Measurements from ENCODE around the gene AK5. TPM values are rescaled to one million over a fixed set of nuclear protein-coding genes. Genes with fewer than 3 reads are reported as not detected.
"Not testable (repeated sequence)": the region's sequence is repeated elsewhere in the genome, so short reads cannot be mapped to it uniquely, and the experiment has no call there.

AK5 gene
- total and polyA plus RNA-seq, 4 donors, result 0.71 to 8.9 (median 2.1) TPM; not detected in 1

DNA sequence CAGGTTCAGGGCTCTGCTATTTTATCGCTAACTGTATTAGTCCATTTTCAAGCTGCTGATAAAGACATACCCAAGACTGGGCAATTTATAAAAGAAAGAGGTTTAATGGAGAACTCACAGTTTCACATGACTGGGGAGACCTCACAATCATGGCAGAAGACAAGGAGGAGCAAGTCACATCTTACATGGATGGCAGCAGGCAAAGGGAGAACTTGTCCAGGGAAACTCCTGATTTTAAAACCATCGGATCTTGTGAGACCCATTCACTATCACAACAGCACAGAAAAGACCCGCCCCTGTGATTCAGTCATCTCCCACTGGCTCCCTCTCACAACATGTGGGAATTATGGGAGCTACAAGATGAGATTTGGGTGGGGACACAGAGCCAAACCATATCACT is 136.2 kb downstream of the AK5 start:
- intact Hi-C loops (cut with DNase I); H3K9me3 ChIP-seq (ENCODE audit: control insufficient read depth, low read length); DNase-seq; H3K27me3 ChIP-seq (ENCODE audit: control insufficient read depth in 1 of 2, insufficient read depth in 2 of 2, low read length in 1 of 2); H3K4me3 ChIP-seq (ENCODE audit: low read length in 2 of 2); H3K36me3 ChIP-seq (ENCODE audit: control insufficient read depth in 1 of 2, insufficient read depth in 2 of 2, low read length in 1 of 2); H3K27ac ChIP-seq (ENCODE audit: low read depth in 1 of 2, low read length in 2 of 2); ATAC-seq (ENCODE audit: low FRiP score); H3K4me1 ChIP-seq (ENCODE audit: control insufficient read depth in 1 of 2, insufficient read depth in 2 of 2, low read length in 2 of 2): not testable (repeated sequence)
- 93 to 97% methylated on average over 3 of the region's 3 CpGs for WGBS, 2 donors

DNA sequence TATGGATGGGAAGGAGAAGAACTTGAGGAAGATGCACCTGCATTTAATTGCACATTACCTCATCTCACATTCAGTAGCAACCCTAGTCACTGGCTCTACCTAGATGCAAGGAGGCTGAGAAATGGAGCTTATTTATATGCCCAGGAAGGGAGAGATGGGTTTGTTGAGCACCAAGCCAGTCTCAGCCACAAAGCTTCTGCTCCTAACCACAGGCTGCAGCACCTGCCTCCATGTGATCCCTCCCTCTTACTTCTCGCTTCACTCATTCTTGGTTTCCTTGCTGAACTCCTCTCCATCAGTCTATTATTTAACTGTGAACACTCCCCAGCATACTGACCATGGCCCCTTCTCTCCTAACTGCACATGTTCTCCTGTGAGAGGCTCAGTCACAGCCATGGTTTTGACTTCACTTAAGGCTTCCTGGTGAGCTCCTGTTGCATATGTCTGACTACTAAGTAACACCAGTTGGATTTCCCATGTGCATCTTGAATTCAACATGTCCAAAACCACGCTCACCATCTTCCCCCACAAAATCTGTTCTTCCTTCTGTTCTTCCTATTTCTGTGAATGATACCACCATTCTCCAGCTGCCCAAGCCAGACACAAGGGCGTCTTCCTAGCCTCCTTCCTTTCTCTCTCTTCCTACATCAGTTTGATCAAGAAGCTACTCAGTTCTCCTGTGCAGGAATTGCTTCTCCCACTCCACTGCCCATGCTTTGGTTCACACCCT is 139.8 kb downstream of the AK5 start:
- DNase-seq (no peak), ATAC-seq (ENCODE audit: low FRiP score) (no peak)
- Histone ChIP-seq H3K27ac (ENCODE audit: low read depth in 1 of 2, low read length in 2 of 2) (no peak overlapping the region), H3K4me1 (ENCODE audit: control insufficient read depth in 1 of 2, insufficient read depth in 2 of 2, low read length in 2 of 2) (peaks cover 4% of the 10 kb centered on the region in 2 donors), H3K9me3 (ENCODE audit: control insufficient read depth, low read length) (no peaks in the 10 kb centered on the region), H3K4me3 (ENCODE audit: low read length in 2 of 2) (no peak overlapping the region), H3K27me3 (ENCODE audit: control insufficient read depth in 1 of 2, insufficient read depth in 2 of 2, low read length in 1 of 2) (no peaks in the 10 kb centered on the region), H3K36me3 (ENCODE audit: control insufficient read depth in 1 of 2, insufficient read depth in 2 of 2, low read length in 1 of 2) (no peaks in the 10 kb centered on the region)
- WGBS, 2 donors, result 94 to 95% methylated on average over 3 of the region's 3 CpGs
- intact Hi-C loops (cut with DNase I), result no loop called here

DNA sequence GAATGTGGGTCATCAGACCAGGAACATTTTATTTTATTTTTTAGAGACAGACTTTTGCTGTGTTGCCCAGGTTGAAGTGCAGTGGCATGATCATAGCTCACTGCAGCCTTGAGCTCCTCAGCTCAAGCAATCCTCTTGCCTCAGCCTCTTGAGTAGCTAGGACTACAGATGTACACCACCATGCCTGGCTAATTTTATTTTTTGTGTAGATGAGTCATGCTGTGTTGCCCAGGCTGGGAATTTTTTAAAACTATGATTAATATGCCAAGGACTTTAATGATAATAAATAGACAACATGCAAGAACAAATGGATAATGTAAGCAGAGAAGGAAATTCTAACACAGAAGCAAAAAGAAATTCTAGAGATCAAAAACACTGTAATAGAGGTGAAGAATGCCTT is 142.4 kb downstream of the AK5 start:
- Histone ChIP-seq H3K4me1 (ENCODE audit: control insufficient read depth in 1 of 2, insufficient read depth in 2 of 2, low read length in 2 of 2) (peaks cover 4% of the 10 kb centered on the region in 2 donors), H3K36me3 (ENCODE audit: control insufficient read depth in 1 of 2, insufficient read depth in 2 of 2, low read length in 1 of 2) (no peaks in the 10 kb centered on the region)
- no peak for ATAC-seq (ENCODE audit: low FRiP score)

DNA sequence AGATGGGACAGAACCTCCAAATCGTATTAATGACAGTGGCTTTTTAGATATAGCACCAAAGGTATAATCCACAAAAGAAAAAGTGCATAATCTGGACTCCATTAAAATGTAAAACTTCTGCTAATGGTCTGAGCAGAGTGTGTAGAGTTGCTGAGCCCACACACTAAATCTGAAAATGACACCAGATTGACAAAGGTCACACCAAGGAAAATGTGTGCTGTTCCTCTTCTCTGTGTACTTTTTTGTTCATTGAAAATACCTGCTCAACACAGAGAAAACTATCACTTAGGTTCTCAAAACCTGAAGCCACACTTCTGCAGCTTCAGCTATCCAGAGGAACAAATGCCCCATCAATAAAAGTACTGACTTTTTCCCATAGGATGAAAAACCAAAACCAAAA is 146.2 kb downstream of the AK5 start:
- WGBS, 2 donors, result 94 to 98% methylated on average over 1 of the region's 1 CpG
- no peak overlapping the region for H3K4me3 ChIP-seq (ENCODE audit: low read length in 2 of 2)
- H3K27me3 ChIP-seq (ENCODE audit: control insufficient read depth in 1 of 2, insufficient read depth in 2 of 2, low read length in 1 of 2), result no peaks in the 10 kb centered on the region
- H3K27ac ChIP-seq (ENCODE audit: low read depth in 1 of 2, low read length in 2 of 2), result no peak overlapping the region
- peaks cover 0 to 3% of the 10 kb centered on the region in 2 donors for H3K4me1 ChIP-seq (ENCODE audit: control insufficient read depth in 1 of 2, insufficient read depth in 2 of 2, low read length in 2 of 2)
- DNase-seq (no peak), ATAC-seq (ENCODE audit: low FRiP score) (no peak)
- intact Hi-C loops (cut with DNase I), result no loop called here
- H3K9me3 ChIP-seq (ENCODE audit: control insufficient read depth, low read length), result no peaks in the 10 kb centered on the region
- no peaks in the 10 kb centered on the region for H3K36me3 ChIP-seq (ENCODE audit: control insufficient read depth in 1 of 2, insufficient read depth in 2 of 2, low read length in 1 of 2)

More for the DNA sequence above, 142.4 kb downstream of the AK5 start:
- H3K27ac ChIP-seq (ENCODE audit: low read depth in 1 of 2, low read length in 2 of 2), result no peak overlapping the region
- no peaks in the 10 kb centered on the region for H3K9me3 ChIP-seq (ENCODE audit: control insufficient read depth, low read length)
- DNase-seq, result no peak
- no peaks in the 10 kb centered on the region for H3K27me3 ChIP-seq (ENCODE audit: control insufficient read depth in 1 of 2, insufficient read depth in 2 of 2, low read length in 1 of 2)
- intact Hi-C loops (cut with DNase I), result no loop called here
- H3K4me3 ChIP-seq (ENCODE audit: low read length in 2 of 2), result no peak overlapping the region

DNA sequence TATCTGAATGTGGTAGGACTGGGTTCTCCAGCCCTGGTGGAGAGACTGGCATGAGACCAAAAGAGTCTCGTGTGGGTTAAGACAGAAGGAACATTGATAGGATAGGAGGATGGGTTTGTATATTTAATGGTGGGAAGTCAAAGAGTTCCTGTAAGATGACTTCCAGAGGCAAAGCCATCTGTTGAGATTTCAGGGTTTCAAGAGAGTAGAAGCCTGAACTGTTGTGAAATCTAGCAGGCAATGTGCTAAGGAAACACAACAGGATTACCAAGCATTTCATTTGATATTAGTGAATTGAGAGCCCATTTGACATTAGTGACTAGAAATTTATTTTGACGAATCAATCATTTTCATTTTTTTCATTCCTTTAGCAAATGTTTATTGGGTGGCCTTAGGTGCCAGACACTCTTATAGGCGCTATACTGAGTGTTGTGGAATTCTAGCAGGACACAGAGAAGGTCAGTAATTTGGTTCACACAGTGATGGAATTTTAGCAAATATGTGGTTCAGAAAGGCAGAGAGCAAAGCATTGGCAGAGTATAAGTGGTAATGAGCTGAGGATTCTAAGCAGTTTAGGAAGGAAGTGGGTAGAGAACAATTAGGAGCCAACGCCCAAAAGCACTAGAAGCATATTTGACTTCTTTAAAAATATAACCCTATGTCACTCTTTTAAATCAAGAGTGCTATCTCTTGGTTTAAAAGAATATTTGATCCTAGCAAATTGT is 149.3 kb downstream of the AK5 start:
- Histone ChIP-seq H3K27ac (ENCODE audit: low read depth in 1 of 2, low read length in 2 of 2) (no peak overlapping the region), H3K27me3 (ENCODE audit: control insufficient read depth in 1 of 2, insufficient read depth in 2 of 2, low read length in 1 of 2) (no peaks in the 10 kb centered on the region), H3K4me3 (ENCODE audit: low read length in 2 of 2) (no peak overlapping the region), H3K9me3 (ENCODE audit: control insufficient read depth, low read length) (no peaks in the 10 kb centered on the region), H3K36me3 (ENCODE audit: control insufficient read depth in 1 of 2, insufficient read depth in 2 of 2, low read length in 1 of 2) (no peaks in the 10 kb centered on the region), H3K4me1 (ENCODE audit: control insufficient read depth in 1 of 2, insufficient read depth in 2 of 2, low read length in 2 of 2) (peaks cover 0 to 3% of the 10 kb centered on the region in 2 donors)
- ATAC-seq (ENCODE audit: low FRiP score) (no peak), DNase-seq (no peak)
- WGBS, 2 donors, result 65 to 71% methylated on average over 4 of the region's 4 CpGs
- intact Hi-C loops (cut with DNase I), result no loop called here

DNA sequence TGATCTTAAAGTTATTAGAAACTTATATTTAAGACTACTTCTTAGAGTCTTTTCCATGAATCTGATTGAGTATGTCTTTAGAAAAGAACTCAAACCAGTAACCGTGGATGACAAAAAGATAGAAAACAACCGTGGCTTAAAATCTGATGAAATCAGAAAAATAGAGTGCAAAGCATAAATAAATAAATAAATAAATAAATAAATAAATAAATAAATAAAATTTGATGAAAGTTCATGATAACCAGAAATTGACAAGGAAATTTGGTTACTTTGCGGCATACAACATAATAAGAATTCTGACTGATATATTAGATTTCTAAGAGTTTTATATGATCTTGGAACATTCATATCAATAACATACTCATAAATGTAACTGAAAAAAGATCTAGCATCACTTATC is 152.1 kb downstream of the AK5 start:
- H3K36me3 ChIP-seq (ENCODE audit: control insufficient read depth in 1 of 2, insufficient read depth in 2 of 2, low read length in 1 of 2), result no peaks in the 10 kb centered on the region
- H3K4me3 ChIP-seq (ENCODE audit: low read length in 2 of 2), result no peak overlapping the region
- no peaks in the 10 kb centered on the region for H3K9me3 ChIP-seq (ENCODE audit: control insufficient read depth, low read length)
- H3K4me1 ChIP-seq (ENCODE audit: control insufficient read depth in 1 of 2, insufficient read depth in 2 of 2, low read length in 2 of 2), result peaks cover 0 to 3% of the 10 kb centered on the region in 2 donors
- 97 to 99% methylated on average over 3 of the region's 3 CpGs for WGBS, 2 donors
- no peak overlapping the region for H3K27ac ChIP-seq (ENCODE audit: low read depth in 1 of 2, low read length in 2 of 2)
- intact Hi-C loops (cut with DNase I), result no loop called here
- H3K27me3 ChIP-seq (ENCODE audit: control insufficient read depth in 1 of 2, insufficient read depth in 2 of 2, low read length in 1 of 2), result no peaks in the 10 kb centered on the region
- no peak for ATAC-seq (ENCODE audit: low FRiP score)
- DNase-seq, result no peak

DNA sequence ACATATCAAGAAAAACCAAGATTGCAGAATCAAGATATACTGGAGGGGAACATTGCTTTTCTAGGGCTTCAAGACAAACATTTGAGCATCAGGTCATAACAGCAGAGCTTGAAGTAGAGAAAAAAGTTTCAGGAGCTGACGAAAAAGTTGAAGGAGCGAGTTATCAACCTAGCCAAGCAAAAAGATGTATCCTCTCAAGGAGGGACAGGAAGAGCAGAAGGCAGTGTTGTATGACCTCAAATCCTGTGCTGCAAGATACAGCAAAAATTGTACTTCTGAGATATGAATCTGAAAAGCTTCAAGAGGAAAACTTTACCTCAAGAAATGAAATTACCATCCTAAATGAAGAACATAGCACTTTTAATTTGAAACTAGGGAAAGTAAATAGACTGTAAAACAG is 153.1 kb downstream of the AK5 start:
- no peak overlapping the region for H3K4me3 ChIP-seq (ENCODE audit: low read length in 2 of 2)
- H3K9me3 ChIP-seq (ENCODE audit: control insufficient read depth, low read length), result no peaks in the 10 kb centered on the region
- no peaks in the 10 kb centered on the region for H3K36me3 ChIP-seq (ENCODE audit: control insufficient read depth in 1 of 2, insufficient read depth in 2 of 2, low read length in 1 of 2)
- intact Hi-C loops (cut with DNase I), result no loop called here
- no peaks in the 10 kb centered on the region for H3K27me3 ChIP-seq (ENCODE audit: control insufficient read depth in 1 of 2, insufficient read depth in 2 of 2, low read length in 1 of 2)
- ATAC-seq (ENCODE audit: low FRiP score) (no peak), DNase-seq (no peak)
- no peak overlapping the region for H3K27ac ChIP-seq (ENCODE audit: low read depth in 1 of 2, low read length in 2 of 2)
- H3K4me1 ChIP-seq (ENCODE audit: control insufficient read depth in 1 of 2, insufficient read depth in 2 of 2, low read length in 2 of 2), result peaks cover 0 to 3% of the 10 kb centered on the region in 2 donors
- WGBS, 2 donors, result 89 to 93% methylated on average over 2 of the region's 2 CpGs

DNA sequence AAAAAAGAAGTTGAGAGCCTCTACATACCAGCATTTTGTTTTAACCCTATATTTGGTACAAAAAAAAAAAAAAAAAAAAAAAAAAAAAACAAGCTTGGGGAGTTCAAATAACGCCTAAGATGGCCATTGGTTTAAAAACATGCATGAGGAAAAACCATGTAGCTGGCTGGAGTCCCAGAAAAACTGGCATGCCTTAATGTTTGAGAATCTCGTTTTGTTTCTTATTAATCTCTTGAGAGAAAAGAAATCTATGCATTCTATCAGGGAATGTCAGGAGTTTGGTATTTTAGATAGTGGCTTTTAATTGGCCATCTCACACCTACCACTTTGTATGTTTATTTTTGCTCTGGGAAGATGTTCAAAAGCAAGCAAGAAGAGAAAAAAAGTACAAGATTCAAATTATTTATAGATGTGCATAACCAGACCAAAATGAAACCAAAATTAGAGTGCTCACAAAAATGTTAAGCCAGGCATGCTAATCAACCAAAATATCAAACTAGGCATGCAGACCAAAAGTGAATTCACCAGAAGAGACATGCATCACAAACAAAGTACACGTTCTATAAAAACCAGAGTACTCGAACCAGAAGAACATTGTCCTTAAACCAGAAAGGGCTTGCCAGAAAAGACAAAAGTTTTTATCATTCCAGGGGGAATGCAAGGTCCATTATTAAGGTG is 156.6 kb downstream of the AK5 start:
- ATAC-seq (ENCODE audit: low FRiP score) (peak; percentile 22), DNase-seq (no peak)
- intact Hi-C loops (cut with DNase I), result no loop called here
- WGBS, 2 donors, result 0 to 2% methylated on average over 4 of the region's 4 CpGs
- Histone ChIP-seq H3K9me3 (ENCODE audit: control insufficient read depth, low read length) (peaks cover 2% of the 10 kb centered on the region), H3K36me3 (ENCODE audit: control insufficient read depth in 1 of 2, insufficient read depth in 2 of 2, low read length in 1 of 2) (no peaks in the 10 kb centered on the region), H3K27me3 (ENCODE audit: control insufficient read depth in 1 of 2, insufficient read depth in 2 of 2, low read length in 1 of 2) (no peaks in the 10 kb centered on the region), H3K27ac (ENCODE audit: low read depth in 1 of 2, low read length in 2 of 2) (peak overlapping the region in 1 of 2 donors; percentile 22), H3K4me3 (ENCODE audit: low read length in 2 of 2) (peak overlapping the region in 1 of 2 donors; percentile 64), H3K4me1 (ENCODE audit: control insufficient read depth in 1 of 2, insufficient read depth in 2 of 2, low read length in 2 of 2) (no peaks in the 10 kb centered on the region)
